NCI-H1417 treated with DMSO at 0.1 percent for 48 hours (cell line): ENCODE data around the gene DLGAP3.

Experiments used
- DNase-seq: peaks from one replicate; lab custom pipeline; 2025; lab: John Stamatoyannopoulos, UW

The DLGAP3 gene

DNA sequence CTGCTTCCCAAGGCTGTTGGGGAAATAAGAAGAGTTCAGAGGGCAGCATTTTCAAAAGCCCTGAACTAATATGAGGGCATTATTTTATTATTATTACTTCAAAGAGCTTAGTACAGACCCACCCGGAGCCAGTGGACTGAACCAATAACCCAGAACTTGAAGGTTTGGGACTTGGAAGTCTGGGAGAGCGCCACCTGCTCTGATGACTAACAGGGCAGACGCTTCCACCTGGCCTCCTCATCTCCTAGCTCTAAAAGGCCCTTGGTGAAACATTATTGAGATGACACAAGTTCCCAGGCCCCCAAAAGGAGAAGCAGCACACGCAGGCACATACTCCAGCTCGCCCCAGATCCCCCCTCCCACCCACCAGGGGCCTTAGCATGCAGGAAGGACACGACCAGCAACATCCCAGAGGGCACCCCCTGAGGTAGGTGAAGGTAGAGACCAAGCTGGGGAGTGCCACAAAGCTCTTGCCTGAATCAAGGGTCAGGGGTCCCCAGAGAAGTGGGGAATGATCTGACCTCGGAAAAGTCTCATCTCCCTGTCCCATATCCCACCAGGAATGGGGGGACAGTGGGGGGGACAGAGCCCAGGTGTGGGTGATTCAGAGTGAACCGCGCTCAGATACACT lies 1.3 kb downstream of the DLGAP3 start:
- DNase-seq, result no peak

DNA sequence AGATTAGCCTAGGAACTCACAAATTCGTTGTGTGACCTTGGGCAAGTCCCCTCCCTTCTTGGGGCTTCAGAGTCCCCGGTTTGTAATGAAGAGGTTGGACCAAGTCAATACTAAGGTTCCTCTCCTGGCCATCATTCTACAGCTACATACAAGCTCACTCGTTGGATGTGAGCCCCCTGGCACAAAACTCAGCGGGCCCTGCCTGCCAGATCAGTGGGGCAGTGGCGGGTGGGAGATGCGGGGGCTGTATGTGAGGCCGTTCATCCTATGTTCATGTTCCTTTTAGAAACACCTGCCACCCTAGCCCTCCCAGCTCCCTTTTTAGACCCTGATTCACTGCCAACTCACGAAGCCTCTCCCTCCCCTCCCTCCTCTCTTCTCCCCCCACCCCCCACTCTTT lies 2.1 kb downstream of the DLGAP3 start:
- DNase-seq, result no peak

DNA sequence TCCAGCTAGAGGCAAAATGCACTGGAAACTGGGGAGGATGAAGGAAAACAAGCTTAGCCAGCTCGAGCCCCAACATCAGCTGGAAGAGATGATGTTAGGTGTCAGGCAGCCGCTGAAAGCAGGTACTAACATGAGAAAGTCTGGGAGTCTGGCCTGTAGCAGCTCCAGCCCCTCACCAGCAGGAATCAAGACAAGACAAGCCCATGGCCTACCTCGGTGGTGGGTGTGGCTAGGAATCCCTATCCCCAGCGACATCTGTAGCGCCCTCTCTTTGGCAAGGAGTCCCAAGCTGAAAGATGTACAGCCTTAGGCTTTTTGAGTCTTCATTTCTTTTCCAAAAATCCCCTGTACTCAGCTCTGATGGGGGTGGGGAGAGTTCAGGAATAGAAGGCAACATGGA lies 2.6 kb downstream of the DLGAP3 start:
- DNase-seq, result no peak

DNA sequence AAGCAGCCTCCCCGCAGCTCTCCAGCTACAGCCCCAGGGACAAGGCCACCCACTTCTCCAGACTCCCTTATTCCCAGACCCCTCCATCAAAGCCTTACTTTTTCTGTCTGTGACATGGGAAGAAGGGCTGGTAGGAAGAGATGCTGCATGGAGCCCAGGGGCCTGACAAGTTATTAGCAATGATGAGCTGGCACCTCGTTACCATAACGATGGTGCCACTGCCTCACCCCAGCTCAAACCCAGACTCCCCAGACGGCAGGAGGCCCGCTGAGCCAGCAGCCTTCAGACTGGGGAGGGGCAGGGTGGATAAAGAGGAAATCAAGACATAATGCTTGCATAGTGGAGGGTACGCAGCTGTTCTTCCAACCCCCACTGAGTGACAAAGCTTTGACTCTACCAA lies 3.3 kb downstream of the DLGAP3 start:
- no peak for DNase-seq

DNA sequence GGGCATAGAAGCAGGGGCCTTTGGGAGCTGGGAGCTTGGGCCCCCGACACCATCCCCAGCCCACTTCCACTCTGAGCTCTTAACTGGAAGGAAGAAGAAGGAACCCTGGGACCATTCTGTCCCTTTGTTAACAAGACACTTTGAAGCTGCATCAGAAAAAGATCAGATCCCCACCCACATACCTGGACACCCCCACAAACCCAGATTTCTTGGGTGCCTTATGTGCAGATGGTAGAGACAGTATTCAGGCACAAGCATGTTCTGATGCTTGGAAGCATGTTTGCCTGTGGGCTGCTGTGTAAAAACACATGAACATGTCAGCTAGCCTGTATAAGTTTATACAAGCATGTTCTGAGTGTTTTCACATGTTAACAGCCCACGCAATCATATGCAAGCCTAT lies 3.7 kb downstream of the DLGAP3 start:
- DNase-seq, result no peak

DNA sequence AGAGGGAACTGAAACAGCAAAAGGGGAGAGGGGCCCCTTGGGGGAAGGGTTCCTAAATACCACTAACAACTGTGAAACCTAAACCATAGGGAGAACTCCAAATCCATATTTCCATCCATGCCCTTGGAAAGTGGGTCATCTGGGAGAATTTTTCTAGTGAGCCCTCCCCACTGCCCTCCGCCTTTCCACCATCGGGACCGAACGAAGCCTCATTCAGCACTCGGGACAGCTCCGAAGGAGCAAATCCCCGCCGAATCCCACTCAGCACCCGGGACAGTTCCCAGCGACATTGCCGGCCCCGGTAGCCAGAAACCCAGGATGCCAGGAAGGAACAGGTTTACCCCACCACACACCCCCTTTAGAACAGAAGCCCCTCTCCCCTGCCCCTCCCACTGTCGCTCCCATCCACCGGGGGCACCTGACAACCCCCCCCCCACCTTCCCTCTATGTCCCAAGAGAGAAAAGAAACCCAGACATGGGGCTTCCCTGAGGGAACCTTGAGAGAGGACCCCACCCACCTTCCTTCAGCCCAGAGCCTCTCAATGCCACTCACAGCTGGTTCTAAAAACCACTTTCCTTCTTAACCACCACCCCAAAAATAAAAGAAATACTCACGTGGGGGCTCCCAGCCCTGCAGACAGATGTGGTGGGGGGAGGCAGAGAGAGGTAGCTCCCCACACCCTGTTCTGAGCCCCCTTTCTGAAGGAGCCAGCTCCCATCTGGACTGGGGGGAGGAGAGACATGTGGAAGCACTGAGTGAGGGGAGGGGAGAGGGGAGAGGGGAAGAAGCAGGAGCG lies 4.5 kb downstream of the DLGAP3 start:
- DNase-seq, result no peak

DNA sequence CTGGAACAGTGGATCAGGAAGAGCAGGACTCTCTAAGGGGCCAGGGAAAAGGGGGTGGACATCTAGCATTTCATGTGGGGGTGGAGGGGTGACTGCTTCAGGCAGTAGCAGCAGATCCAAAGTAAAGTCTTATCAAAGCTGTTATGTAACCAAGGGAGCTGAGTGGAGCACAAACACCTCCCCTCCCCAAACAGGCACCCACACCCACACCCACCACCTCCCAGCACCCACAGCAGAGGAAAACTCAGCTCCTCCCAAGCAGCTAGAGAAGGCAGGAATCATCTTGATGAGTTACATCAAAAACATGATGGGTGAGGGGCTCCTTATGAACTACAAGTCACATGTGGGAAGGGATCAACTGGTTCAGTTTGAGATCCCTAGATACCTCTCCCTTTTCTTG lies 6.0 kb downstream of the DLGAP3 start:
- DNase-seq, result no peak

DNA sequence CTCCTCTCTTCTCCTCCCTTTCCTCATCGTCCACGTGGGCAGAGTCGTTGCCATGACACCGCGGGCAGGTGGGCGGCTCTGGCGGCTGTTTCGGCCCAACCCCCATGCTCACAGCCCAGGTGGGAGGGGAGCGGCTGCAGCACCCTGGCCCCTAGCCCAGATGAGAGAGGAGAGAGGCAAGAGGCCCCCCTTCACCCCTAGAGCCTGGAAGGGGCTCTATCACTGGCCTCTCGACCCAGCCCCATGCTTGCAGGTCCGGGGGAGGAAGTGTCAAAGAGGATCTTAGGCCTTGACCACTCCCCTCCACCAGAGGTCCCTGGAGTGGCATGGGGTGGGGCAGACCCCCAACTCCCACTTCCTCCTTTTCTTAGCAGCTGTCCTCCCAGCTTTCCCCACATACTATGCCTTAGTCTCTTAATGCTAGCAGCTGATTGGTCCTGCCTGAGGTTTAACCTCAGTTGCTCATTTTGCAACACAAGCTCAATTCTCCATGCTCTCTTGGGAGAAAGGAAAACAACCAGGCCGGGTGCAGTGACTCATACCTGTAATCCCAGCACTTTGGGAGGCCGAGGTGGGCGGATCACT lies 10.4 kb downstream of the DLGAP3 start:
- no peak for DNase-seq

DNA sequence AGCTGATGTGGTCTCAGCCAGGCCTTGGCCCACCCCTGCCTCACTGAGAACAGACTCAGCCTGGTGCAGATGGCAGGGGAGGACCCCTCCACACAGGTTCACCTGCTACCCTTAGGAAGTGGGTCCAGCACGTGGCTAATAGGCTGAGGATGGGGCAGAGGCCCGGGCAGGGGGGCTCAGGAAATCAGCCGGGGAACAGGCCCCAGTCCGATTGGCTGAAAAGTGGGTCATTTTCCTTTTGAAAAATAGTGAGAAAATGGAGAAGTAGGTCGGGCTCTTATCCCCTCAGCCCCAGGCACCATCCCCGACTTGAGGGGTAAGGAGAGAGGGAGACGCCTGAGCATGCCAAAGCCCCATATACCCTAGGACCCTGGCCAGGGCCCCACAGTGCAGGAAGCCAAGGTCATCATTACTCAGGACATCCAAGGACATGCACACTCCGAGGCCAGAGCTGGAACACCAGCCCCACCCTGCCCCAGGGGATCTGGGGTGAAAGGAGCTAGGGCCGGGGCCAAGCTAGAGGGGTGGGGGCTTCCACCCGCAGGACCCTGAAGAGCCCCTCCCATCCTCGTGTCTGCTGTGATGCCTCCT lies 11.0 kb downstream of the DLGAP3 start:
- DNase-seq, result no peak

DNA sequence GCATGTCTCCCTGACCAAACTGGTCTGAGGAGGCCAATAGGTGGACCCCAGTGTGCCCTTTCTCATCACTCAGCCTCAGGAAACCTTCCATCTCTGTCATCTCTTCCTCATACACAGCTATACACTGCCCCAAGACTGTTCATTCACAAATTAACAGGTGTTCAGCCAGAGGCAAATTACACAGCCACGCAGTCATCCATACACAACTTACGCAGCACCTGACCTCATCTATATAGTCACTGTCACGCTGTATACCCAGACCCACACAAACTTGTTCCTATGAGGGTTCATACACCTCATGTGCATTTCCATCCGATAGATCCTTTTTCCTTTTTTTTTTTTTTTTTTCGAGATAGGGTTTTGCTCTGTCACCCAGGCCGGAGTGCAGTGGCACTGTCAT lies 12.4 kb downstream of the DLGAP3 start:
- DNase-seq, result no peak

DNA sequence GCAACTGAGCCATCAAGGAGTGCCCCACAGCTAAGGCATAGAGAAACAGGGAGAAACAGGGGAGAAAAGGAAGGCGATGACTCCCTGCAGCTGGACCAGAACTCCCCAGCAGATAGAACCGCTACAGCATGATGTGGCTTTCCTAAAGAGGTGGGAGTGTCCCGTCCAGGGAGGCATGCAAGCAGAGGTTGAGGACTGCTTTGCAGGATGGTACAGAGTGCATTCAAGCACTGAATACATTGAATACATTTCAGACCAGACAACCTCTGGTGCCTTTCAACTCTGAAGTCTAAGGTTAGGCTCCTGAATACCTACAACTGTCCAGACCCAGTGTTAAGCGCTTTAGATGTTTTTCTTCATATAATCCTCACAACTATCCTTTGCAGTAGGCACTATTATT lies 13.3 kb downstream of the DLGAP3 start:
- DNase-seq, result no peak

DNA sequence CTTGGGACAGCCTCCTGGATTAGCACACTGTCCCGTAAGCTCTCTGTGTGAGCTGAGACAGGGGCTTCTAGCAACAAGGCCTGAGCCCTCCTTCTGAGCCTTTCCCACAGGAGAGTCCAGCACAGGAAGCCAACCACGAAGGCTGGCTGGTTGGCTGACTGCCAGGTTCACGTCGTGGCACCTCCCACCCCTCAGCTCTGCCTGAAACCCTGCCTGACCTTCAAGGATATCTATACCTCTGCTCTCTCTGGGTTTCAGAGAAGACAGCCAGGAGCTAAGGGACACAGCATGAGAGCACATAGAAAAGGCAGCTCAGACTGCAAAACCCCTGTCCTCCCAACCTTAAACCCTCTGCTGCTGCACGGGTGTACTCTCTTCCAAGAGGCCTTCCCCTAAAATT lies 13.9 kb downstream of the DLGAP3 start:
- no peak for DNase-seq

DNA sequence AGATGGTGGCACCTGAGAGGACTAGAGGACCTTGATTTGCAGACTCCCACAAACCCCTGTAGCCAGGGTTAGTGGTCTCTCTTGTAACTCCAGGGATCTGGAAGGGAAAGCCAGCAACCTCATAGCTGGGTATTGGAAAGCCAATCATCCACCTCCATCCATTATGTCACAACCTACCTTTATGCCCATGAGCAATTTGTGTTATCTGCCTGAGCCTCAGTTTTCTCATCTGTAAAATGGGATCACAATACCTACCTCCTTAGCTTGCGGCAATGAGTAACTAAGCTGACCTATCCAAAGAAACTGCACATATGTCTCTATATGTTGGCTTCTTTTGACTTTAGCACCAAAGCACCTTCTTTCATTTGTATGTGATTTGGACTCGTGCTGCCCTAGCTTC lies 14.5 kb downstream of the DLGAP3 start:
- no peak for DNase-seq

DNA sequence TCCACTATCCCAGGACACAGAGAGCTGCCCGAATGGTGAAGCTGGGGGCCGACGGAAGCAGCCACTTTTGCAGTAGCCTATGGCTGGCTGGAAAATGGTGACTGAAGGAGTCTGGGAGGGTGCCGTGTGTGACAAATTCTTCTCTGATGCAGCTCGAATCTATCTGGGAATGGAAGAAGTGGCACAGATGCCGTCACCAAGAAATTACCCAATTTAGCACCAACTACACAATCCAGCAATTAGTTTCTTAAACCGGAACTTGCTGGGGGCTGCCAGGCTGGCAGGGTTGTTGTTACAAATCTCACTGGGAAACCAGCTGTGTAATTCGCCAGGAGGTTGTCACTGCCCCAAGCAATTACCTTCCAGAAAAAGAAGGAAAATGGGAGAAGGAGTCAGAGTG lies 18.0 kb downstream of the DLGAP3 start:
- DNase-seq, result no peak

DNA sequence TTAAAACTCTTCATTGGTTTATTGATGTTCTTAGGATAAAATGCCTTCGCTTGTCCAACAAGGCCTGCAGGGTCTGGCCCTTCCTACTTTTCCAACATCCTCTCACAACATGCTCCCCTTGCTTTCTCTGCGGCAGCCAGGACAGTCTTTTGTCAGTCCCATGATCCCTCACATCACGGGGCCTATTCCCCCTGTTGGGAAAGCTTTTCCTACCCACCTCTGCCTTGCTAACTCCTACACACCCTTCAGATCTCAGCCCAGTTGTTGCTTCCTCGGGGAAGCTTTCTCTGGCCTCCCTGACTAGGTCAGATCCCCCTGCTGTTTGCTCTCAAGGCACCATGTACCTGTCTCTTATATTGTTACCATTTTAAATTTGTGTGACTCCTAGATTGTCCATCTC lies 19.0 kb downstream of the DLGAP3 start:
- DNase-seq, result no peak

DNA sequence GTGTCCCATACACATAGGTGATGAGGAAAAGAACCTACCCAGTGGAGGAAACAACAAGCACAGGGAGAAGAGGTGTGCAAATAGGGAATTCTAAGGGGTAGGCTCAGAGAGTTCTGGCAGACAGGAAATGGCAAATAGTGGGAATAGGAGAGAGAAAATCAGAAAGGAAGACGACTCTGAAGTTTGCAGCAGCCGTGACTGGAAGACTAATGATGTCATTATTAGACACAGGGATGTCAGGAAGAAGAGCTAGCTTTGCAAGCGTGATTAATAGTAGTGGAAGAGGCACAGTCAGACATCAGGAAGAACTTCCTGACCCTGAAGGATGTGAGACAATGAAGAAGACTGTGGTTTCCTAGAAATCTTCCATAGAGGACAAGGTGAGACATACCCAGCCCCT lies 21.1 kb downstream of the DLGAP3 start:
- no peak for DNase-seq

DNA sequence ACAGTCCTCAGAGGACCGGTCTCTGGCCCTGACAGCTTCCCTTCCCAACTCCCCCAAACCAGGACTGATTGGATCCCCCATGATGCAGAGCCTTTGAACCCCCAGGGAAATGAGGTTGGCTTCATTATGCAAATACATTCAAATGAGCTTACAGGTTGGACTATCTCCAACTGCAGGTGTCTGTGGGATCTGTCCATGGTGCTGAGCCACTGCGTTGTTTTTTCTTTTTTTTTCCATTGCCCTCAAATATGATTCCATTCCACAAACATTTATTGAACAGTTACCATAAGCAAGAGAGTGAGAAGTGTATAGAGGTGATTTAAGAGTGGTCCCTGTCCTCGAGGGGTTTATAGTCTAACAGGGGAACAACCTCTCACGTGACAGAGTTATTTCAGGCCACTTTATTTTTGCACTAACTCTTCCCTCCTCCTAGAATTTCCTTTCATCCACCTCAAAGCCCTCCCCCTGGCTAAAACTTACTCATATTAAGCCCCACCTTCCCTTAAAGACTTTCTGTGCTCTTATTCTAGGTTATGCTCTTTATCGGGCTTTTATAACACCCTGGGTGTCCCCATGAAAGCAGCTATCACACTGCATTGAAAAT lies 21.9 kb downstream of the DLGAP3 start:
- DNase-seq, result no peak

DNA sequence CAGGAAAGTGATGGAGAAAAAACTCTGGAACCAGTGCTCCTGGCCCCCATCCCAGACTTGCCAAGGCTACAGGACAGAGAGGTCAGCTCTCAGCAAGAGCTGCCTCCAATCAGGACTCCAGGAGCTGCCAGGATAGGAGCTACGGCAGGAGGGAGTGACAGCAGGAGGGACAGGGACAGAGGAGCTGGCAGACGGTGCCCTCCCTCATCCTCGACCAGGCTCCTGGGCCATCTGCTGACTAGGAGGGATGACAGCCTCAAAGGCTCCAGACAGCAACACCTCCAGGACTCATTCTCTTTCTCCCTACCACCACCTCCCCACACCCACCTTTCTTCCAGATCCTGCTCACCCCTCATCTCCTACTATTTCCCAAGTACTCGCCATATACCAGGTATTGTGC lies 22.7 kb downstream of the DLGAP3 start:
- no peak for DNase-seq

DNA sequence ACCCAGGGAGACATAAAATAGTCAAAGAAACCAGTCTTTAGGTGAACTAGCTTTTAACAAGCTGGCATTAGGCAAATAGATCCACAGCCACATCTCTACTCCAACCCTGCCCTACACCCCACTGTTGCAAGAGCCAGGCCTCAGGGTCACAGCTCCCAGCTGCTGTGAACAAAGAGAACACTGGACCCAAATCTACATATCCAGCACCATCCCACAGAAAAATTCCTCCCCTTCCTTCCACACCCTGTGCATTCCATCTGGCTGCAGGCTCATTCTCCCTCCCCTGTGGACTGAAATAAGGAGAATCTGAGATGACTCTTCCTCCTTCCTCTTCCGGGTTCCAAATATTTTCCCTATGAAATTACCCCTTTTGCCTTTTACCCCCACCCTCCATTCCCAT lies 23.2 kb downstream of the DLGAP3 start:
- no peak for DNase-seq

DNA sequence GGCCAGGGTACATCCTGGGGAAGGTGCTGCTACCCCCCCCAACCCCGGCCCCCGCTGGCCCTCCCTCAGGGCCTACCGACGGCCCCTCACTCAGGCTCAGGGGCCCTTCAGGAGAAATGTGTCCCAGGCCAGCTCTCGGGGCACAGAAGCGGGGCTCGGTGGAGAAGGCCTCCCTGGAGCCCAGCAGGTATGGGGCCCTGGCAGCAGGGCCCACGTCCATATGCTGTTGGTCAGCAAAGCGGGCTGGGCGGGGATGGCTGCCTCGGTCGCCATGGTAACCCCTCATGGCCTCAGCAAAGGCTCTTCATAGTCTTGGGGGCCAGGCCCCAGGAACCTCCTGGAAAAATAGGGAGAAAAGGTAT lies 24.4 kb downstream of the DLGAP3 start:
- no peak for DNase-seq

DNA sequence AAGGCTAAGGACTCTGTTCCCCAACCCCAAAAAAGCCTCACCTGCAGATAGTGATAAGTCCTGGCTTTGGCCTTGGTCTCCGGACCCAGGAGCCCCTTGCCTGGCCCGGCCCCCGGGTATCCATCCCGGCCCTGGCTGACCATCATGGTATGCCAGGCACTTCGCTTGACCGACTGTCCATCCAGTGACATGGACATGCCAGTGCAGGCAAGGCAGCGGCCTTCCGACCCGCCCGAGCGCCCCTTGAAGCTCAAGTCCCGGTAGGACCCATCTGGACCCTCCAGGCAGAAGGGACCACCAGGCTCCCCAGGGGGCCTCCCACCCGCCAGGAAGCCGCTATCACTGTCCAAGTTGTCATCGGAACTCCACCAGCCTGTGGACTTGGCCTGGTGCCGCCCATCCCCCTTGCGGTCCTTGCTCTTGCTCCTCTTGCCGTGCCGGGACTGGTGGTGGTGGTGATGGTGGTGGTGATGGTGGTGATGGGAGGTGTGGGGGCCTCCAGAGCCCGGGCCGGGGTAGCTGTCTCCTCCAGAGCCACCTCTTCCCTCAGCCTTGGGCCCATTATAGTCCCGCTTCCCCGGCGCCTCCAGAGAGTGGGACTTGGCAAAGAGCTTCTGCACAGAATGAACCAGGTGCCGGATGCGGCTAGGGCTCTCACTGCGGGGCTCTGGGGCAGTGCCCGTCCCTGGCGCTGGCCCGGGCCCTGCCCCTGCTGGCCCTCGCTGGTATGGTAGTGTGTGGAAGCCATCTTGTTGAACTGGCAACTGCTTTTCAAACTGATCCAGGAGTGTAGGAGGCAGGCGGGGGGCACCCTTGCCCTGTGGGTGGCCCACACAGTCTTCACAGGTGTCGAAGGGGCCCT lies 25.0 kb downstream of the DLGAP3 start:
- no peak for DNase-seq

DNA sequence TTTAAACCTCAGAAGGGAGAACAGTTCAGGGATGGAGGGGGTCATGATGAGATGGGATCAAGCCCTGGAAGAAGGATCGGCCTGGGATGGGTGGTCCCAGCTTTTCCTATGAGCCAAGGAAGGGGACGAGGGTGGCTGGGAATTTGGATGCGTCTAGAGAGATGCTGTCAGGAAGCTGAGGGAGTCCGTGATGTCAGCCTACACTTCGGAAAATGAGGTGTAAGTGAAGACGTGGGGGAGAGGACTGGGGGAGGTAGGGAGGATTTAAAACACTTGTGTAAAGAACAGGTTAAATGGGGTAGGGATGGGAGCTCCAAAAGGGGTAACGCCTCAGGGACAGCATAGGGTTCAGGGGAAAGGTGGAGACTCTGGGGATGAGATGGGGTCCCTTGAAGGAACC lies 27.5 kb downstream of the DLGAP3 start:
- DNase-seq, result no peak
